PC-9 (cell line): ENCODE results near the gene KITLG. TPM values are rescaled to one million over a fixed set of nuclear protein-coding genes. Genes with fewer than 3 reads are reported as not detected.

ENCODE experiments used
- BruUV-seq: library from RNA; stranded (reverse); fragments of 400-500 nt; replicated peaks from 2 replicates; lab custom pipeline; 2021; lab: Mats Ljungman, UMichigan
- CTCF ChIA-PET: fragments of 300-600 bp; sonication (Branson Sonifier 250); formaldehyde crosslinking; loops from one replicate; lab custom pipeline; 2022; ENCODE audit warnings: antibody characterized with exemption; lab: Charles Lee
- POLR2A ChIA-PET: fragments of 300-600 bp; sonication (Branson Sonifier 250); formaldehyde crosslinking; loops from one replicate; lab custom pipeline; 2022; ENCODE audit warnings: antibody characterized with exemption; ENCODE audit not compliant: unreplicated experiment; lab: Charles Lee
- DNase-seq, 2 experiments: peaks; one replicate each; pipeline versions ENCODE4 v3.0.0 to v3.0.0-alpha.2; 2015 to 2022; ENCODE audit warnings: mixed read lengths in 1 of 2
- H2AFZ ChIP-seq: fragments of 200-600 bp; sonication (generic); 2 replicates; pipeline ENCODE4 v1.8.1; 2017; ENCODE audit warnings: antibody characterized with exemption
- H3F3A ChIP-seq: fragments of 200-600 bp; sonication (generic); 2 replicates; pipeline ENCODE4 v1.8.1; 2017; ENCODE audit warnings: antibody characterized with exemption, mild to moderate bottlenecking, low read depth; ENCODE audit not compliant: insufficient read depth
- H3K27ac ChIP-seq: fragments of 200-600 bp; sonication (generic); 2 replicates; pipeline ENCODE4 v1.6.1; 2016; ENCODE audit warnings: mixed run types
- H3K27me3 ChIP-seq: fragments of 200-600 bp; sonication (generic); 2 replicates; pipeline ENCODE4 v1.6.1; 2016; ENCODE audit warnings: low read depth, mixed run types; ENCODE audit not compliant: insufficient read depth
- H3K36me3 ChIP-seq: fragments of 200-600 bp; sonication (generic); 2 replicates; pipeline ENCODE4 v1.6.1; 2016; ENCODE audit warnings: low read depth, mixed run types
- H3K4me1 ChIP-seq: fragments of 200-600 bp; sonication (generic); replicated peaks from 2 replicates; pipeline ENCODE4 v1.6.1; 2016; ENCODE audit warnings: mixed run types; ENCODE audit not compliant: insufficient read depth
- H3K4me2 ChIP-seq: fragments of 200-600 bp; sonication (generic); 2 replicates; pipeline ENCODE4 v1.6.1; 2017; ENCODE audit warnings: mixed run types
- H3K4me3 ChIP-seq: fragments of 200-600 bp; sonication (generic); 2 replicates; pipeline ENCODE4 v1.6.1; 2016; ENCODE audit warnings: mixed run types
- H3K79me2 ChIP-seq: fragments of 200-600 bp; sonication (generic); 2 replicates; pipeline ENCODE4 v1.6.1; 2017; ENCODE audit warnings: low read depth, mixed run types
- H3K9me2 ChIP-seq: fragments of 200-600 bp; sonication (generic); 2 replicates; pipeline ENCODE4 v1.8.1; 2017; ENCODE audit warnings: mild to moderate bottlenecking; ENCODE audit not compliant: insufficient read depth
- H3K9me3 ChIP-seq: fragments of 200-600 bp; sonication (generic); 2 replicates; pipeline ENCODE4 v1.8.1; 2016; ENCODE audit warnings: low read depth; ENCODE audit not compliant: insufficient read depth
- H4K20me1 ChIP-seq: fragments of 200-600 bp; sonication (generic); 2 replicates; pipeline ENCODE4 v1.8.1; 2017; ENCODE audit not compliant: insufficient read depth
- CTCF ChIP-seq: fragments of 200-600 bp; sonication (generic); conservative IDR thresholded peaks from 2 replicates; pipeline ENCODE4 v1.6.1; 2017; ENCODE audit warnings: mixed run types, antibody characterized with exemption, mild to moderate bottlenecking, moderate library complexity
- EZH2 ChIP-seq: fragments of 200-600 bp; sonication (generic); IDR thresholded peaks from 2 replicates; pipeline ENCODE4 v1.8.0; 2017; ENCODE audit warnings: antibody characterized with exemption, low read depth
- intact Hi-C: fragments of 100-400 bp; cut with micrococcal nuclease; formaldehyde crosslinking; loops from one replicate; pipeline ENCODE4 v1.10.0; 2022; ENCODE audit not compliant: unreplicated experiment
- total RNA-seq: library from RNA; stranded (reverse); gene quantifications from 2 replicates; pipeline ENCODE4 v1.2.3, GENCODE V29; 2021

KITLG gene
- total RNA-seq, 1 experiment from 2014 or later, result 15.8 TPM

DNA sequence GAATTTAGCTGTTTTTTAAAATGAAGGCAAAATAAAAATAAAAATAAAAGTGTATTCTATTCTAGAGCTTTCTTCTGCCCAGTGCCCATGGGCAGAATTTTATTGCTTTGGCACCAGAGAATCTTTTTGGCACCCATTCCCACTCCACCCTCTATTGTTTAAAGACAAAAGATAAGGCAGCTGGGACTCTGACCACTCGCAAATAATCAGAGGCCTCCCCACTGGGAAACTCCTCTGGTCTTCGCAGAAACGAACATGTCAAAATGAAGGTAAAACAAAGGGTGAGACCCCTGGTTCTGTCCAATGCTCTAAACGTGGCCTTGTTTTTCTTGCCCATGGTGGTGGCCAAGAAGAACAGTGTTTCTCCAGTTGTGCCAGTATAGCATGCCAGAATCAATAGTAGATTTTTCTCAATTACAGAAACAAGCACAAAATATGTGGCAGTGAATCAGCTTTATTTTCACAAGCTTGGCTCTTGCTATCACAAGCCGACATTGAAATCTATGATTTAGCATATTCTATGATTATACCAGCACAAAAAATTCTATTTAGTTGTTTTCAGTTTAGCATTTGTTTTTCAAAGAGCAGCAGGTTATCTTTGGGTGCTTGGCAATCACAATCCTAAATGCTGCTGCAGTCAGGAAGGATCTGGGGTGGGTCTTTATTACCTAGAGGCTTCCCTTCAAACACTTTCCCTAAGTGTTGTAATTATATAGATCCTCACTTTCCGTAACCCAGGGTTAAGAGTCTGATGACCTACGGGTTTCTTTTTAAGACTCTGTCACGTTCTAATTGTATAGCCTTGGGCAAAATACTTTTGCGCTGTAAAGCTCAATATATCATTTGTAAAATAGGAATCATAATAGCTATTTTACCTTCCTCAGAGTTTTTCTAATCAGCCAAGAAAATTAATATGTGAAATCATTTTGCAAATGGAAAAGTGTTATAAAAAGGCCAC lies 50.5 kb downstream of the KITLG start:
- Histone ChIP-seq H3K27ac (no peak overlapping the region), H3K9me3 (no peaks in the 10 kb centered on the region), H3K4me1 (no peaks in the 10 kb centered on the region), H3F3A (no peaks in the 10 kb centered on the region), H3K4me3 (no peak overlapping the region), H3K79me2 (no peaks in the 10 kb centered on the region), H3K4me2 (no peak overlapping the region), H4K20me1 (no peaks in the 10 kb centered on the region), H2AFZ (no peak overlapping the region), H3K36me3 (no peaks in the 10 kb centered on the region), H3K9me2 (no peaks in the 10 kb centered on the region; the same call in 1 of the 2 replicates), H3K27me3 (no peaks in the 10 kb centered on the region)
- CTCF ChIA-PET, result no interaction called here
- POLR2A ChIA-PET, result no interaction called here
- BruUV-seq, result no TSS peak
- DNase-seq, result no peak
- intact Hi-C loops, result no loop called here
- no peak for TF ChIP-seq EZH2
- no peak for TF ChIP-seq CTCF

GRCh38 chr12:88522961-88523360 lies 57.3 kb downstream of the KITLG start:
- intact Hi-C loops, result no loop called here
- Histone ChIP-seq H3K27ac (no peak overlapping the region), H3K4me1 (no peaks in the 10 kb centered on the region), H3K4me3 (no peak overlapping the region), H3F3A (no peaks in the 10 kb centered on the region), H2AFZ (no peak overlapping the region), H3K9me2 (no peaks in the 10 kb centered on the region), H4K20me1 (no peaks in the 10 kb centered on the region), H3K4me2 (no peak overlapping the region), H3K9me3 (no peaks in the 10 kb centered on the region), H3K36me3 (no peaks in the 10 kb centered on the region), H3K27me3 (no peaks in the 10 kb centered on the region), H3K79me2 (no peaks in the 10 kb centered on the region)
- CTCF ChIA-PET, result no interaction called here
- DNase-seq, result no peak
- BruUV-seq, result no TSS peak
- TF ChIP-seq CTCF (no peak), EZH2 (no peak)
- POLR2A ChIA-PET, result no interaction called here

DNA sequence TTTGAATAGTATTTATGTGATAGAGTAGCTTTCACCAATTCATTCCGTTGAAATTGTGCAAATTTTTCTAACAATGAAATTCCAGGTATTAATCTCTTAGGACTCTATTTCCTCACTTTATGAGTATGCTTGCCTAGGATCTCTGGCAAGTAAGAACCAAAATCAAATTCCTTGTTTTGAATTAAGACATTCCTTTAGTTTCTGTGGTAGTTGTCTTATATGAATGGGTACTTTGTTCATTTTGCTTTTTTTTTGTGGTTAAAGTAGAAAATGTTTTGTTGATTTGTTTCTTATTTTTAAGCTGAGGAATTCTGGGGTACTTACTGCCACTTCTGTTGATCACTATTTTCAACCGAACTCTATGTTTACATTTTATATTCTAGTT lies 59.8 kb downstream of the KITLG start:
- Histone ChIP-seq H3K4me2 (no peak overlapping the region), H3K9me3 (no peaks in the 10 kb centered on the region), H4K20me1 (no peaks in the 10 kb centered on the region), H2AFZ (no peak overlapping the region), H3K9me2 (no peaks in the 10 kb centered on the region), H3K36me3 (no peaks in the 10 kb centered on the region), H3K27me3 (no peaks in the 10 kb centered on the region), H3F3A (no peaks in the 10 kb centered on the region), H3K27ac (no peak overlapping the region), H3K4me1 (no peaks in the 10 kb centered on the region), H3K4me3 (no peak overlapping the region), H3K79me2 (no peaks in the 10 kb centered on the region)
- ChIA-PET CTCF (no interaction called here), POLR2A (no interaction called here)
- TF ChIP-seq EZH2, result no peak
- TF ChIP-seq CTCF, result no peak
- intact Hi-C loops, result no loop called here
- BruUV-seq, result no TSS peak
- no peak for DNase-seq
